IgD-negative memory B cell (primary cell): ENCODE results near the gene PRDM11. TPM values are rescaled to one million over a fixed set of nuclear protein-coding genes. Genes with fewer than 3 reads are reported as not detected.
A peak's percentile ranks its signal among the peaks of the same experiment; 100 is the strongest.

Source experiments
- H3K27ac Mint-ChIP-seq, 3 donors: one replicate each; pipeline ENCODE4 v1.8.0; 2020 to 2022; ENCODE audit warnings: mild to moderate bottlenecking in 3 of 3, mixed read lengths in 3 of 3, moderate library complexity in 1 of 3
- H3K27me3 Mint-ChIP-seq: one replicate; pipeline ENCODE4 v1.8.0; 2021; ENCODE audit warnings: mixed read lengths
- H3K36me3 Mint-ChIP-seq: one replicate; pipeline ENCODE4 v1.8.0; 2020; ENCODE audit warnings: mild to moderate bottlenecking, mixed read lengths
- H3K4me1 Mint-ChIP-seq, 3 donors: one replicate each; pipeline ENCODE4 v1.8.0; 2020 to 2022; ENCODE audit warnings: mixed read lengths in 3 of 3, mild to moderate bottlenecking in 1 of 3
- H3K4me3 Mint-ChIP-seq, 4 donors: one replicate each; pipeline ENCODE4 v1.8.0; 2020 to 2022; ENCODE audit warnings: mild to moderate bottlenecking in 4 of 4, mixed read lengths in 4 of 4, moderate library complexity in 3 of 4
- H3K9me3 Mint-ChIP-seq, 3 donors: one replicate each; pipeline ENCODE4 v1.8.0; 2020 to 2021; ENCODE audit warnings: mixed read lengths in 3 of 3, mild to moderate bottlenecking in 1 of 3
- polyA plus RNA-seq: library from polyadenylated mRNA; unstranded; fragments of 300-500 nt; fragmentation: Illumina TruSeq; gene quantifications from one replicate; pipeline ENCODE4 v1.2.3, GENCODE V29; 2021

PRDM11 gene
- polyA plus RNA-seq, 1 donor from 2014 or later, result 1.4 TPM

DNA sequence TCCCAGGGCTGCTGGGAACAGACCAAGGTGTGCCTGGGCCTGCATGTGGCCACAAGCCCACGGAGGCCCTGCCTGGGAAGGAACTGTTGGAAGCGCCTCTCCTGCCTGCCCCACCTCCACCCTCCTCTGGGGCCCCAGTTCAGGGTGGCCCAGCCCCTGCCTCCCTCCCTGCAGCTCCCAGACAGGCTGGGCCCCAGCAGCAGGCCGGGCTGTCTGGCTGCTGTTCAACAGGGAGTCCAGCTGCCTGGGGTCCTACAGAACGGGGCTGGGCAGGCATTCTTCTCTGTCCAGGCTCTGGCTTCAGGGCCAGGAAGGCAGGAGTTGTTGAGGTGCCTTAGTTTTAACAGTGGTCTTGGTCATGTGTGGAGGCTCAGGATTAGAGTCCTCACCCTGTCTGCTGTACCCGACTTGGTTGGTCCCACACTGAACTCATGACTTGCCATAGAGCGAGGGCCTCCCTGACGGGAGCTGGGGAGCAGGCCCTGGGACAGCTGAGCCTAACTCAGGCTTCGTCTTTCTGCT is 11.8 kb downstream of the PRDM11 start:
- Mint-ChIP-seq H3K4me1 (peaks cover 5 to 18% (median 11%) of the 10 kb centered on the region in 3 donors), H3K9me3 (no peaks in the 10 kb centered on the region), H3K36me3 (peaks cover 3% of the 10 kb centered on the region), H3K27ac (no peak overlapping the region), H3K4me3 (no peak overlapping the region), H3K27me3 (no peaks in the 10 kb centered on the region)

GRCh38 chr11:45158891-45159605 is 12.6 kb downstream of the PRDM11 start:
- H3K9me3 Mint-ChIP-seq, result no peaks in the 10 kb centered on the region

GRCh38 chr11:45159781-45160365 is 13.4 kb downstream of the PRDM11 start:
- H3K4me1 Mint-ChIP-seq, result peaks cover 5 to 18% (median 11%) of the 10 kb centered on the region in 3 donors
- H3K36me3 Mint-ChIP-seq, result peaks cover 5% of the 10 kb centered on the region
- H3K4me3 Mint-ChIP-seq, result no peak overlapping the region
- H3K27me3 Mint-ChIP-seq, result no peaks in the 10 kb centered on the region
- no peaks in the 10 kb centered on the region for H3K9me3 Mint-ChIP-seq
- no peak overlapping the region for H3K27ac Mint-ChIP-seq

More at GRCh38 chr11:45158891-45159605, 12.6 kb downstream of the PRDM11 start:
- H3K27me3 Mint-ChIP-seq, result no peaks in the 10 kb centered on the region
- H3K36me3 Mint-ChIP-seq, result peaks cover 5% of the 10 kb centered on the region
- H3K4me3 Mint-ChIP-seq, result no peak overlapping the region
- H3K4me1 Mint-ChIP-seq, result peaks cover 5 to 18% (median 15%) of the 10 kb centered on the region in 3 donors
- H3K27ac Mint-ChIP-seq, result no peak overlapping the region

- Mint-ChIP-seq H3K36me3 (peaks cover 6% of the 10 kb centered on the region), H3K27me3 (no peaks in the 10 kb centered on the region), H3K4me1 (peaks cover 3 to 18% (median 10%) of the 10 kb centered on the region in 3 donors), H3K9me3 (no peaks in the 10 kb centered on the region), H3K4me3 (no peak overlapping the region), H3K27ac (no peak overlapping the region)
These were observed 15.0 kb downstream of the PRDM11 start for GRCh38 chr11:45161252-45162063.

- Mint-ChIP-seq H3K36me3 (peaks cover 4% of the 10 kb centered on the region), H3K27me3 (no peaks in the 10 kb centered on the region), H3K4me3 (no peak overlapping the region), H3K9me3 (no peaks in the 10 kb centered on the region), H3K27ac (no peak overlapping the region), H3K4me1 (peaks cover 0 to 14% (median 9%) of the 10 kb centered on the region in 3 donors)
These were observed 15.6 kb downstream of the PRDM11 start for GRCh38 chr11:45162064-45162375.

DNA sequence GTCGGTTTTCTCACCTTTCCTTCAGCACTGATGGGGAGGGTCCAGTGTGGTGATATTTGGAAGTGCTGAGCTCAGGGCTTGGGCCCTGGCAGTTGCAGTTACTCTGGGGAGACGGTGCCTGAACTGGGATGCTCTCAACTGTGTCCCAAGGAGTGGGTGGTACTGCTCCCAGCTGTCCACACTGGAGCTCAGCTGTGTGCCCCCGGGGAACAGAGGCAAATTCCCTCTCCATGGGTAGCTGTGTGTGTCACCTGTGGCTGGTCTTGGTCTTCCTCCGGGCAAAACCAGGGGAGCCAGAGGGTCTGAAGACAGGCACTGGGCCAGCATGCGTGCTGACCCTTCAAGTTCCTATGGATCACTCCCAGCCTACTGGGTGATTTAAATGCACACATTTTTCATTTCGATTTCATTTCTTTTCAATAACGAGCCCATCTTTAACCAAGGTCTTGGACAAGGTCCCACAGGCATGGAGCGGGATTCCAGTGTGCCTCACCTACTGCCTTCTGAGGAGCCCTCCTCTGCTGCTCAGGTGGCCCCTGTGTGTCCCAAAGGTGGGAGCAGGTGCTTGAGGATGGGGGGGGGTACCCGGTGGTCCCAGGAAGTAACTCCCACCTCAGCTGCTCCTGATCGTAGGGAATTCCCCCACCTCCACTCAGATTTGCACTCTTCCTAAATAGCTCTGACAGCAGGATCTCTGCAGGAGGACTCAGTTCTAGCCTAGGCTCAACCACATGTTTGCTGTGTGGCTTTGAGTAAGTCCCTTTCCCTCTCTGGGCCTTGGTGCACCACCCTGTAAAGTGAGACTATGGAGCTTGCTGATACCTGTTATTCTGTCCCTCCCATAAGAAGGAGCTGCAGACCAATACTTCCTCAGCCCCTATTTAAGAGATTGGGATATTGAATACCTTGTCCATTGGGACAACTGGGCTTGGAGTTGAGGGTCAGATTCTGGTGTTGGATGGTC is 16.8 kb downstream of the PRDM11 start:
- Mint-ChIP-seq H3K4me1 (peaks cover 0 to 14% (median 9%) of the 10 kb centered on the region in 3 donors), H3K4me3 (no peak overlapping the region), H3K27me3 (no peaks in the 10 kb centered on the region), H3K27ac (no peak overlapping the region), H3K36me3 (peaks cover 4% of the 10 kb centered on the region), H3K9me3 (no peaks in the 10 kb centered on the region)

- no peaks in the 10 kb centered on the region for H3K27me3 Mint-ChIP-seq
- peaks cover 4% of the 10 kb centered on the region for H3K36me3 Mint-ChIP-seq
- H3K4me1 Mint-ChIP-seq, result peaks cover 0 to 14% (median 9%) of the 10 kb centered on the region in 3 donors
- H3K4me3 Mint-ChIP-seq, result peak overlapping the region in 1 of 4 donors; percentile 58
- H3K27ac Mint-ChIP-seq, result no peak overlapping the region
- no peaks in the 10 kb centered on the region for H3K9me3 Mint-ChIP-seq
These were observed 17.6 kb downstream of the PRDM11 start for GRCh38 chr11:45163956-45164575.

GRCh38 chr11:45165386-45165785 is 18.9 kb downstream of the PRDM11 start:
- Mint-ChIP-seq H3K27me3 (no peaks in the 10 kb centered on the region), H3K27ac (no peak overlapping the region), H3K4me3 (no peak overlapping the region), H3K9me3 (no peaks in the 10 kb centered on the region), H3K4me1 (peaks cover 9 to 15% (median 10%) of the 10 kb centered on the region in 3 donors), H3K36me3 (peaks cover 4% of the 10 kb centered on the region)

- H3K4me1 Mint-ChIP-seq, result peaks cover 10 to 15% (median 11%) of the 10 kb centered on the region in 3 donors
- no peak overlapping the region for H3K27ac Mint-ChIP-seq
- H3K4me3 Mint-ChIP-seq, result no peak overlapping the region
- H3K27me3 Mint-ChIP-seq, result no peaks in the 10 kb centered on the region
- H3K36me3 Mint-ChIP-seq, result peaks cover 4% of the 10 kb centered on the region
- no peaks in the 10 kb centered on the region for H3K9me3 Mint-ChIP-seq
These were observed 19.6 kb downstream of the PRDM11 start for GRCh38 chr11:45165806-45166603.

- Mint-ChIP-seq H3K27me3 (no peaks in the 10 kb centered on the region), H3K36me3 (peaks cover 4% of the 10 kb centered on the region), H3K9me3 (peaks cover 0 to 2% (median 0%) of the 10 kb centered on the region in 3 donors)
These were observed 20.1 kb downstream of the PRDM11 start for GRCh38 chr11:45166604-45166897.

DNA sequence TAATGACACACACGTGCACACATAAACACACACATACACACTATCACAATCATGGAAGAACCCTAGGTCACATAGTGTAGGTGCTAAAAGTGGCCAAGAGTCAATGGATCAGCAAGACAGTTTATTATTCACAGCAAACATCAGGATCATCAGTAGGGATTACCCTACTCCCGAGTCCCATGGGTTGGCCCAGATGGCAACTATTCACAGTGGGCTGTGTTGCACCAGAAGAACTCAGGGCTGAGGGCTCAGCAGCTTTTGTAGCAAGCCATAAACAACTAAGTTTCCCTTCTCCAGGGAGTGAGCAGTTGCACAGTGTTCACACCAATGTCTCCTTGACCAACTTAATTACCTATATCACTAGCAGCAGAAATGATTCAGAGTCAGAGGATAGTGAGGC is 20.8 kb downstream of the PRDM11 start:
- H3K9me3 Mint-ChIP-seq, result peaks cover 0 to 2% (median 0%) of the 10 kb centered on the region in 3 donors
- H3K27ac Mint-ChIP-seq, result no peak overlapping the region
- H3K27me3 Mint-ChIP-seq, result no peaks in the 10 kb centered on the region
- no peak overlapping the region for H3K4me3 Mint-ChIP-seq
- H3K4me1 Mint-ChIP-seq, result peaks cover 10 to 19% (median 15%) of the 10 kb centered on the region in 3 donors
- peaks cover 4% of the 10 kb centered on the region for H3K36me3 Mint-ChIP-seq

More at GRCh38 chr11:45166604-45166897, 20.1 kb downstream of the PRDM11 start:
- Mint-ChIP-seq H3K27ac (no peak overlapping the region), H3K4me1 (peaks cover 10 to 17% (median 11%) of the 10 kb centered on the region in 3 donors), H3K4me3 (no peak overlapping the region)

- Mint-ChIP-seq H3K9me3 (peaks cover 0 to 2% (median 0%) of the 10 kb centered on the region in 3 donors), H3K4me1 (peaks cover 9 to 15% (median 9%) of the 10 kb centered on the region in 3 donors), H3K4me3 (no peak overlapping the region), H3K36me3 (peaks cover 4% of the 10 kb centered on the region), H3K27me3 (peaks cover 1% of the 10 kb centered on the region), H3K27ac (no peak overlapping the region)
These were observed 22.1 kb downstream of the PRDM11 start for GRCh38 chr11:45168366-45169130.
